Activated T-cell treated with anti-CD3 and anti-CD28 coated beads, Interleukin-2, amount 50 U/mL, for 1 hour (primary cell): ENCODE measurements around the gene ADPRS.
A peak's percentile ranks its signal among the peaks of the same experiment; 100 is the strongest.

Source experiments
- DNase-seq: peaks from one replicate; pipeline ENCODE4 v3.0.0-alpha.2; 2020

Gene ADPRS

GRCh38 chr1:36109041-36109679 lies 20.5 kb downstream of the ADPRS start:
- peak; percentile 57 for DNase-seq

- DNase-seq = no peak
These were observed 22.5 kb downstream of the ADPRS start for GRCh38 chr1:36111151-36111550.

GRCh38 chr1:36112823-36113222 lies 24.1 kb downstream of the ADPRS start:
- no peak for DNase-seq

- no peak for DNase-seq
These were observed 25.7 kb downstream of the ADPRS start for GRCh38 chr1:36114371-36114770.

GRCh38 chr1:36115200-36115669 lies 26.5 kb downstream of the ADPRS start:
- no peak for DNase-seq

GRCh38 chr1:36115931-36116330 lies 27.2 kb downstream of the ADPRS start:
- DNase-seq = no peak

- DNase-seq = no peak
These were observed 28.2 kb downstream of the ADPRS start for GRCh38 chr1:36116901-36117300.

GRCh38 chr1:36118447-36119204 lies 29.9 kb downstream of the ADPRS start:
- DNase-seq = no peak

GRCh38 chr1:36119456-36119855 lies 30.8 kb downstream of the ADPRS start:
- no peak for DNase-seq

- no peak for DNase-seq
These were observed 33.7 kb downstream of the ADPRS start for GRCh38 chr1:36122062-36123030.

- DNase-seq = no peak
These were observed 34.7 kb downstream of the ADPRS start for GRCh38 chr1:36123356-36123755.

GRCh38 chr1:36124404-36125128 lies 35.9 kb downstream of the ADPRS start:
- no peak for DNase-seq

- no peak for DNase-seq
These were observed 36.7 kb downstream of the ADPRS start, which contains the start of gene COL8A2 for GRCh38 chr1:36125129-36125991. TSS of gene COL8A2 (minus strand) at chr1:36125222. CDS start at chr1:36100242, 24,980 bp downstream.

- no peak for DNase-seq
These were observed 37.5 kb downstream of the ADPRS start for GRCh38 chr1:36126005-36126716.

- DNase-seq = no peak
These were observed 38.3 kb downstream of the ADPRS start for GRCh38 chr1:36126797-36127500.

GRCh38 chr1:36128126-36128904 lies 39.6 kb downstream of the ADPRS start:
- DNase-seq = no peak

GRCh38 chr1:36128905-36129206 lies 40.2 kb downstream of the ADPRS start:
- DNase-seq = no peak

- DNase-seq = no peak
These were observed 43.3 kb downstream of the ADPRS start for GRCh38 chr1:36132029-36132428.

- no peak for DNase-seq
These were observed 44.8 kb downstream of the ADPRS start for GRCh38 chr1:36133484-36133883.
